Progenitor cell of endocrine pancreas (in vitro differentiated cells): ENCODE results near the gene PATL2. TPM values are rescaled to one million over a fixed set of nuclear protein-coding genes. Genes with fewer than 3 reads are reported as not detected.
A peak's percentile ranks its signal among the peaks of the same experiment; 100 is the strongest.
"Not testable (repeated sequence)": the region's sequence is repeated elsewhere in the genome, so short reads cannot be mapped to it uniquely, and the experiment has no call there.

Source experiments
- DNase-seq: peaks from one replicate; pipeline ENCODE4 v3.0.0; 2021; ENCODE audit warnings: low spot score; ENCODE audit not compliant: unreplicated experiment
- H3K27ac Mint-ChIP-seq: 2 replicates; pipeline ENCODE4 v1.8.0; 2021; ENCODE audit warnings: mild to moderate bottlenecking, moderate library complexity, mixed read lengths
- H3K27me3 Mint-ChIP-seq: 2 replicates; pipeline ENCODE4 v1.8.0; 2021; ENCODE audit warnings: mixed read lengths
- H3K36me3 Mint-ChIP-seq: 2 replicates; pipeline ENCODE4 v1.8.0; 2022; ENCODE audit warnings: mixed read lengths; ENCODE audit not compliant: insufficient read depth
- H3K4me1 Mint-ChIP-seq: 2 replicates; pipeline ENCODE4 v1.8.0; 2021; ENCODE audit warnings: low read depth, mixed read lengths
- H3K4me3 Mint-ChIP-seq: 2 replicates; pipeline ENCODE4 v1.8.0; 2021; ENCODE audit warnings: low read depth, mild to moderate bottlenecking, moderate library complexity, mixed read lengths
- H3K9me3 Mint-ChIP-seq: 2 replicates; pipeline ENCODE4 v1.8.0; 2021; ENCODE audit warnings: low read depth, mixed read lengths
- CTCF ChIP-seq: fragments of 200-600 bp; sonication (generic); IDR thresholded peaks from one replicate; pipeline ENCODE4 v1.5.0; 2021; ENCODE audit warnings: antibody characterized with exemption, mild to moderate bottlenecking; ENCODE audit not compliant: unreplicated experiment
- total RNA-seq: library from RNA; stranded (reverse); gene quantifications from 2 replicates; pipeline ENCODE4 v1.2.1, GENCODE V29; 2021

The PATL2 gene
- total RNA-seq, 1 donor from 2014 or later: not detected

DNA sequence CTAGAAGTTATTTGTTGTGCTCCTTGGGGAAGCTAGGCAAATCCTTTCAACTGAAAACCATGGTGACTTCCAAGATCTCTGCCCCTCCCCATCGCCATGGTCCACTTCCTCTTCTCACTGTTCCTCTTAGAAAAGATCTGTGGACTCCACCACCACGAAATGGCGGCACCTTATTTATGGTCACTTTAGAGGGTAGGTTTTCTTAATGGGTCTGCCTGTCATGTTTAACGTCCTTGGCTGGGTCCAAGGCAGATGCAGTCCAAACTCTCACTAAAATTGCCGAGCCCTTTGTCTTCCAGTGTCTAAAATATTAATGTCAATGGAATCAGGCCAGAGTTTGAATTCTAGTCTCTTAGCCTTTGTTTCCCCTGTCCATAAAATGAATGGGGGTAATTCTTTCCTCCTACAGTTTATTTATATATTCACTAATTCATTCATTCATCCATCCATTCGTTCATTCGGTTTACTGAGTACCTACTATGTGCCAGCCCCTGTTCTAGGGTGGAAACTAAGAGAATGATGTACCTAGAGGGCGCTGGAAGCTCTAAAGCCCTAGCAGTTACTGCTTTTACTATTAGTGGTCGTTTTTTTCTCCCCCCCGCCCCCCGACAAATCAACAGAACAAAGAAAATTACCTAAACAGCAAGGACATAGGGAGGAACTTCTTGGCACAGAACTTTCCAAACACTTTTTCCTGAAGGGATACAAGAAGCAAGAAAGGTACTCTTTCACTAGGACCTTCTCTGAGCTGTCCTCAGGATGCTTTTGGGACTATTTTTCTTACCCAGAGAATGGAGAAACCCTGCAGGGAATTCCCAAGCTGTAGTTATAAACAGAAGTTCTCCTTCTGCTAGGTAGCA lies 657 bp downstream of the PATL2 start:
- Mint-ChIP-seq H3K9me3 (no peaks in the 10 kb centered on the region), H3K27ac (peak overlapping the region; percentile 99), H3K36me3 (no peaks in the 10 kb centered on the region), H3K27me3 (peaks cover 7% of the 10 kb centered on the region), H3K4me1 (peaks cover 4% of the 10 kb centered on the region), H3K4me3 (peak overlapping the region; percentile 91)
- peak; percentile 15 for TF ChIP-seq CTCF
- DNase-seq: no peak

- no peak for TF ChIP-seq CTCF
- H3K9me3 Mint-ChIP-seq: peaks cover 17% of the 10 kb centered on the region
- no peak for DNase-seq
- no peak overlapping the region for H3K4me3 Mint-ChIP-seq
- H3K4me1 Mint-ChIP-seq: peaks cover 1% of the 10 kb centered on the region
- peaks cover under 1% of the 10 kb centered on the region for H3K27me3 Mint-ChIP-seq
- peaks cover 2% of the 10 kb centered on the region for H3K36me3 Mint-ChIP-seq
- H3K27ac Mint-ChIP-seq: no peak overlapping the region
Measured at GRCh38 chr15:44706946-44707636, 4.0 kb downstream of the PATL2 start.

GRCh38 chr15:44706401-44706800 lies 4.7 kb downstream of the PATL2 start:
- peaks cover 1% of the 10 kb centered on the region for H3K4me1 Mint-ChIP-seq
- peaks cover 22% of the 10 kb centered on the region for H3K9me3 Mint-ChIP-seq
- H3K4me3 Mint-ChIP-seq: no peak overlapping the region
- no peaks in the 10 kb centered on the region for H3K27me3 Mint-ChIP-seq
- H3K27ac Mint-ChIP-seq: no peak overlapping the region
- TF ChIP-seq CTCF: no peak
- H3K36me3 Mint-ChIP-seq: peaks cover 2% of the 10 kb centered on the region
- DNase-seq: no peak

DNA sequence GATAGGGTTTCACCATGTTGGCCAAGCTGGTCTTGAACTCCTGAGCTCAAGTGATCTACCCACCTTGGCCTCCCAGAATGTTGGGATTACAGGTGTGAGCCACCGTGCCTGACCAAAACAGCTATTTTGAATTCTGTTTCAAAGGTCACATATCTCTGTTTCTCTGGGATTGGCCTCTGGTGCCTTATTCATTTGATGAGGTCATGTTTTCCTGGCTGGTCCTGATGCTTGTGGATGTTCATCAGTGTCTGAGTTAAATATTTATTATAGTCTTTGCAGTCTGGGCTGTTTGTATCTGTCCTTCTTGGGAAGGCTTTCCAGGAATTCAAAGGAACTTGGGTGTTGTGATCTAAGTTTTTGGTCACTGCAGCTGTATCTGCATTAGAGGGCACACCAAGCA lies 5.1 kb downstream of the PATL2 start:
- Mint-ChIP-seq H3K4me3 (no peak overlapping the region), H3K36me3 (peaks cover 2% of the 10 kb centered on the region), H3K27me3 (no peaks in the 10 kb centered on the region), H3K9me3 (peaks cover 22% of the 10 kb centered on the region), H3K4me1 (peaks cover under 1% of the 10 kb centered on the region), H3K27ac (no peak overlapping the region)
- no peak for DNase-seq
- no peak for TF ChIP-seq CTCF

DNA sequence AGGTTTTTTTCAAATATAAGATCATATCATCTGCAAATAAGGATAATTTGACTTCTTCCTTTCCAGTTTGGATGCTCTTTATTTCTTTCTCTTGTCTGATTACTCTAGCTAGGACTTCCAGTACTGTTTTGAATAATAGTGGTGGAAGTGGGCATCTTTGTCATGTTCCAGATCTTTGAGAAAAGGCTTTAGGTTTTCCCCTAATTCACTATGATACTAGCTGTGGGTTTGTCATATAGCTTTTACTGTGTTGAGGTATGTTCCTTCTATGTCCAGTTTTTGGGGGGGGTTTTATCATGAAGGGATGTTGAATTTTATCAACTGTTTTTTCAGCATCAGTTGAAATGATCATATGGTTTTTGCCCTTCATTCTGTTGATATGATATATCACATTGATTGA lies 10.4 kb downstream of the PATL2 start:
- peaks cover 25% of the 10 kb centered on the region for H3K9me3 Mint-ChIP-seq
- not testable (repeated sequence) for H3K36me3 Mint-ChIP-seq, DNase-seq, H3K27ac Mint-ChIP-seq, H3K27me3 Mint-ChIP-seq, H3K4me3 Mint-ChIP-seq, H3K4me1 Mint-ChIP-seq

DNA sequence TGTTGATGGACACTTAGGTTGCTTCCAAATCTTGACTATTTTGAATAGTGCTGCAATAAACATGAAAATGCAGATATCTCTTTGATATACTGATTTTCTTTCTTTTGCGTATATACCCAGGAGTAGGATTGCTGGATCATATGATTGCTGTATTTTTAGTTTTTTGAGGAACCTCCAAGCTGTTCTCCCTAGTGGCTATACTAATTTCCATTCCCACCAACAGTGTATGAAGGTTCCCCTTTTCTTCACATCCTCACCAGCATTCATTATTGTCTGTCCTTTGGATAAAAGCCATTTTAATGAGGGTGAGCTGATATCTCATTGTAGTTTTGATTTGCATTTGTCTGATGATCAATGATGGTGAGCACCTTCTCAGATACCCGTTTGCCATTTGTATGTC lies 12.5 kb downstream of the PATL2 start:
- peaks cover 19% of the 10 kb centered on the region for H3K9me3 Mint-ChIP-seq
- DNase-seq: no peak
- no peak overlapping the region for H3K4me3 Mint-ChIP-seq
- H3K4me1 Mint-ChIP-seq: no peaks in the 10 kb centered on the region
- H3K36me3 Mint-ChIP-seq: peaks cover 2% of the 10 kb centered on the region
- H3K27me3 Mint-ChIP-seq: no peaks in the 10 kb centered on the region
- no peak for TF ChIP-seq CTCF
- H3K27ac Mint-ChIP-seq: no peak overlapping the region
